Measurements from ENCODE around the gene APBB2.

GRCh38 chr4:40871695-40872250 is 342.6 kb downstream of the APBB2 start:
- TF ChIP-seq, protein P1, sequence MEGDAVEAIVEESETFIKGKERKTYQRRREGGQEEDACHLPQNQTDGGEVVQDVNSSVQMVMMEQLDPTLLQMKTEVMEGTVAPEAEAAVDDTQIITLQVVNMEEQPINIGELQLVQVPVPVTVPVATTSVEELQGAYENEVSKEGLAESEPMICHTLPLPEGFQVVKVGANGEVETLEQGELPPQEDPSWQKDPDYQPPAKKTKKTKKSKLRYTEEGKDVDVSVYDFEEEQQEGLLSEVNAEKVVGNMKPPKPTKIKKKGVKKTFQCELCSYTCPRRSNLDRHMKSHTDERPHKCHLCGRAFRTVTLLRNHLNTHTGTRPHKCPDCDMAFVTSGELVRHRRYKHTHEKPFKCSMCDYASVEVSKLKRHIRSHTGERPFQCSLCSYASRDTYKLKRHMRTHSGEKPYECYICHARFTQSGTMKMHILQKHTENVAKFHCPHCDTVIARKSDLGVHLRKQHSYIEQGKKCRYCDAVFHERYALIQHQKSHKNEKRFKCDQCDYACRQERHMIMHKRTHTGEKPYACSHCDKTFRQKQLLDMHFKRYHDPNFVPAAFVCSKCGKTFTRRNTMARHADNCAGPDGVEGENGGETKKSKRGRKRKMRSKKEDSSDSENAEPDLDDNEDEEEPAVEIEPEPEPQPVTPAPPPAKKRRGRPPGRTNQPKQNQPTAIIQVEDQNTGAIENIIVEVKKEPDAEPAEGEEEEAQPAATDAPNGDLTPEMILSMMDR (conservative IDR thresholded peaks at IDR 0.05) = no peak
- TF ChIP-seq ZFX (IDR thresholded peaks at IDR 0.05) = no peak
